Stimulated activated CD4-positive, alpha-beta T cell treated with anti-CD3 and anti-CD28 coated beads, Interleukin-12 subunit alpha, Interleukin-12 subunit beta, amount 100 ng/mL, for 4 hours (primary cell): ENCODE measurements around the gene LYPD5.

Experiments used
- DNase-seq: peaks from one replicate; pipeline ENCODE4 v3.0.0-alpha.2; 2020

Gene LYPD5

DNA sequence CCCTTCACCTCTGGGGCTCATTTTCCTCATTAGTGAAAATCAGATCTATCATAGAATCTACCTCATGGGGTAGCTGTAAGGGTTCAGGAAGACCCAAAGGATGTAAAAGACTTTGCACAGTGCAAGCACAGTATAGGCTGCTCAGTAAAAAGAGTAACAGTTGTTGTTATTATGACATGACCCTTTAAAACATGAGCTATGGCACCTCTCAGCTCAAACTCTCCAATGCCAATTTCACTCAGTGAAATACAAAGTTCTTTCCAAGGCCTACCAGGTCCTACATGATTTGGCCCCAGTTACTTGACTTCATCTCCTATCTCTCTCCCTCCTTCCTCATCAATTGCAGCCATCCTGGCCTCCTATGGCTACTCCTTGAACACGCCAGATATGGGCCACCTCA, 52.3 kb downstream of the LYPD5 start:
- no peak for DNase-seq

DNA sequence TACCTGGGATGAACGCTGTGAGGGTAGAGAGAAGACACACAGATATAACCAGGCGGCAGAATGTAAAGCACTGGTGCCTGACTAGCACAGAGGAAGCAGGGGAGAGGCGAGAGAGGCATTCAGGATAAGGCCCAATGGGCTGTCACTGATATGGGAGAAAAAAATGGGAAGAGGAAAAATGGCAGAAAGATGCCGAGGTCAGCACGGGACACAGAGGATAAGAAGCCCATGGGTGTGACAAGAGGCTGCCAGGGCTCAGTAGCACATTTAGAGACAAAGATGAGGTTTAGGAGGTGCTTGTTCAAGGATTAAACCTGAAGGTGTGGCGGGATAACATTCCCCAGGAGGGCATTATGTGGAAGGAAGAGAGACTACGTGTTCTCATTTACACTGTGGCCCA, 53.1 kb downstream of the LYPD5 start:
- no peak for DNase-seq

- DNase-seq: no peak
Observed at GRCh38 chr19:43748685-43749084, 53.6 kb downstream of the LYPD5 start.

DNA sequence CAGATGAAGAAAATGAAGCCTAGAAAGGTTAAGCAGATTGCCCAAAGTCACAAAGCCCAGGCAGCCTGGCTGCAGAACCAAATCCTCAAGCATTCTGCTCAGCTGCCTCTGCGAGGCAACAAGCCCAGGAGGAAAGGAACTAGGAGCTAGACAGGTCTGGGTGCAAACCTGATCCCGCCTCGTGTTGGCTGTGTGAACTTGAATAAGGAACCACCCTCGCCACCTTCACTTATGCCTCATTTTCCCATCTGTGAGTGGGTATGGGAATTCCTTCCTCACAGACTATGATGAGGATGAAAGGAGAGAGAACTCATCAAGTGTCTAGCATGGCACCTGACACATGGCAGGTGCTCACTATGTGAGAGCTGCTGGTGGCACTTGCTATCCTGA, 54.0 kb downstream of the LYPD5 start:
- DNase-seq: no peak

- DNase-seq: no peak
Observed at GRCh38 chr19:43747557-43748204, 54.6 kb downstream of the LYPD5 start.
